HUES48 (cell line): Measurements from ENCODE around the gene TUFM.
"Not testable (repeated sequence)": the region's sequence is repeated elsewhere in the genome, so short reads cannot be mapped to it uniquely, and the experiment has no call there.

ENCODE experiments used
- H3K27ac ChIP-seq: one replicate; pipeline ENCODE4 v1.7.0; 2013; ENCODE audit warnings: low read depth, low read length, inconsistent platforms
- H3K27me3 ChIP-seq: 2 replicates; pipeline ENCODE4 v1.6.1; 2013; ENCODE audit warnings: mild to moderate bottlenecking, low read length; ENCODE audit not compliant: control insufficient read depth, insufficient read depth
- H3K36me3 ChIP-seq: 2 replicates; pipeline ENCODE4 v1.6.1; 2013; ENCODE audit warnings: low read length; ENCODE audit not compliant: control insufficient read depth, insufficient read depth
- H3K4me1 ChIP-seq: 2 replicates; pipeline ENCODE4 v1.6.1; 2013; ENCODE audit warnings: mild to moderate bottlenecking, low read length; ENCODE audit not compliant: control insufficient read depth, insufficient read depth
- H3K4me3 ChIP-seq: 2 replicates; pipeline ENCODE4 v1.5.1; 2013; ENCODE audit warnings: mild to moderate bottlenecking, low read depth, low read length
- H3K9ac ChIP-seq: 2 replicates; pipeline ENCODE4 v1.6.1; 2013; ENCODE audit warnings: mild to moderate bottlenecking, low read depth, low read length, moderate library complexity
- H3K9me3 ChIP-seq: 2 replicates; pipeline ENCODE4 v1.6.1; 2013; ENCODE audit warnings: low read length; ENCODE audit not compliant: control insufficient read depth, insufficient read depth

Gene TUFM

DNA sequence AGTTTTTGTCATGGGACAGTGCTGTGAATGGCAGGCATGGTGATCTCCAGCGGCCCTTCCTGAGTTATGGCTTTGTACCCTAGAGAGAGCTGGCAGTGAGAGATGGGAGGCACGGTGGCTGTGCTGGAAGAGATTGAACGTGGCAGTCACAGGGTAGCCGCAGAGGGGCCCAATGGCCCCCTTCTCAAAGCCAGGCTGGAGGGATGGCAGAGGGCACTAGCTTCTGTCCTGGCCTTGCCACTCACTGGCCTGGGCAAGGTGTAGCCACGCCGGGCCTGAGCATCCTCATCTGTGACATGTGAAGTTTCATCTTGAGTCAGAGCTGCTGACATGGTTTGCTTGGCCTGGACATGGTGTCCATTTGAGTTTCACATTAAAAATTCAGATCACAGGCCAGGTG, 28.3 kb upstream of the TUFM start:
- peaks cover 43% of the 10 kb centered on the region for H3K36me3 ChIP-seq
- peaks cover 6% of the 10 kb centered on the region; the same call in 1 of the 2 replicates for H3K4me1 ChIP-seq
- H3K9me3 ChIP-seq = no peaks in the 10 kb centered on the region
- H3K4me3 ChIP-seq = no peak overlapping the region
- H3K9ac ChIP-seq = no peak overlapping the region
- H3K27me3 ChIP-seq = no peaks in the 10 kb centered on the region
- H3K27ac ChIP-seq = no peak overlapping the region

DNA sequence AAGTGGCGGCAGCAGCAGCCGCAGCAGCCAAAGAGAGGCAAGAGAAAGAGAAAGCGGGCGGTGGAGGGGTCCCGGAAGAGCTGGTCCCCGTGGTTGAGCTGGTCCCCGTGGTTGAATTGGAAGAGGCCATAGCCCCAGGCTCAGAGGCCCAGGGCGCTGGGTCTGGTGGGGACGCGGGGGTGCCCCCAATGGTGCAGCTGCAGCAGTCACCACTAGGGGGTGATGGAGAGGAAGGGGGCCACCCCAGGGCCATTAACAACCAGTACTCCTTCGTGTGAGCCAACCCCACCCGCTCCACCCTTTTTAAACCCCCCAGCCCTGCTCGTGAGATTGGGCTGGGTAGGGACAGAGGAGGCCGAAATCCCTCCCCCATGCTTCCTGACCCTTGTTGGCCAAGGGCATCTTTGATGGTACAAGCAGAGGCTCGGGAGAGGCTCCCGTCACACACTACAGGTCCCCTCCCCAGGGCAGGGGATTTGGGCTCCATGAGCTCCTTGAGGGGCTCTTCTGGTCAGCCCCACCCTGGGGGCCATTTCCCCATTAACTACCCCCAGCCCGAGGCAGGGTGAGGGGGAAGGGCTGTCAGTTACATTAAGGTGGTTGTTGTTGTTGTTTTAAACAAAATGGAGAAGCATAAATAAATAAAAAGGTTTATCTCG, 27.5 kb upstream of the TUFM start:
- Histone ChIP-seq H3K27me3 (no peaks in the 10 kb centered on the region), H3K27ac (no peak overlapping the region), H3K9me3 (no peaks in the 10 kb centered on the region), H3K36me3 (peaks cover 50% of the 10 kb centered on the region), H3K4me3 (no peak overlapping the region), H3K9ac (no peak overlapping the region), H3K4me1 (peaks cover 6% of the 10 kb centered on the region; the same call in 1 of the 2 replicates)

- no peak overlapping the region for H3K9ac ChIP-seq
- H3K4me1 ChIP-seq = peaks cover 6% of the 10 kb centered on the region; the same call in 1 of the 2 replicates
- H3K27ac ChIP-seq = no peak overlapping the region
- no peaks in the 10 kb centered on the region for H3K27me3 ChIP-seq
- no peaks in the 10 kb centered on the region for H3K9me3 ChIP-seq
- H3K36me3 ChIP-seq = peaks cover 56% of the 10 kb centered on the region
- no peak overlapping the region for H3K4me3 ChIP-seq
These were observed 26.8 kb upstream of the TUFM start for GRCh38 chr16:28872952-28873351.

DNA sequence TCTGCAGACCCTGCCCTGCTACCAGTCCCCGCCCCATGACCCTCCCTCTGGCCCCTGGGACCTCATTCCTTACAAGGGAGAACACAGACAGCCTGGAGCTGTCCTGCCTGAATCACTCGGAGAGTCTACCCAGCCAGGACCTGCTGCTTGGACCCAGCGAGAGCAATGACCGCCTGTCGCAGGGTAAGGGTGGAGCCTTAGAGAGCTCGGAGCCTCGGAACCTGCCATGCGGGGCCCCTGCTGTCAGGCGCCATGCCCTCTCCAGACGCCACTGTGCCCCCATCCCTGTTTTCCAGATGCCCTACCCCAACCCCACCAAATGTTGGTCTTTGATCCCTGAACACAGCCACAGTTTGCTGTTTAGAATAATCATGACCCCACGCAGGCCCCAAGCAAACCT, 23.1 kb upstream of the TUFM start:
- Histone ChIP-seq H3K4me1 (peaks cover 11% of the 10 kb centered on the region; the same call in 1 of the 2 replicates), H3K27me3 (no peaks in the 10 kb centered on the region), H3K27ac (no peak overlapping the region), H3K9ac (no peak overlapping the region), H3K36me3 (peaks cover 66% of the 10 kb centered on the region), H3K9me3 (no peaks in the 10 kb centered on the region), H3K4me3 (no peak overlapping the region)

DNA sequence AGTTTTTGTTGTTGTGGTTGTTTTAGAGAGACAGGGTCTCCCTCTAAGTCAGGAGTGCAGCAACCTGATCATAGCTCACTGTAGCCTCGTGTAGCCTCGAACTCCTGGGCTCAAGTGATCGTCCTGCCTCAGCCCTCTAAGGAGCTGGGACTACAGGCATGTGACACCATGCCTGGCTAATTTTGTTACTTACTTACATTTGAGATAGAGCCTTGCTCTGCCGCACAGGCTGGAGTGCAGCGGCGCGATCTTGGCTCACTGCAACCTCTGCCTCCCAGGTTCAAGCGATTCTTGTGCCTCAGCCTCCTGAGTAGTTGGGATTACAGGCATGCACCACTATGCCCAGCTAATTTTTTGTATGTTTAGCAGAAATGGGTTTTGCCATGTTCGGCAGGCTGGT, 21.5 kb upstream of the TUFM start:
- H3K36me3 ChIP-seq = peaks cover 57% of the 10 kb centered on the region

DNA sequence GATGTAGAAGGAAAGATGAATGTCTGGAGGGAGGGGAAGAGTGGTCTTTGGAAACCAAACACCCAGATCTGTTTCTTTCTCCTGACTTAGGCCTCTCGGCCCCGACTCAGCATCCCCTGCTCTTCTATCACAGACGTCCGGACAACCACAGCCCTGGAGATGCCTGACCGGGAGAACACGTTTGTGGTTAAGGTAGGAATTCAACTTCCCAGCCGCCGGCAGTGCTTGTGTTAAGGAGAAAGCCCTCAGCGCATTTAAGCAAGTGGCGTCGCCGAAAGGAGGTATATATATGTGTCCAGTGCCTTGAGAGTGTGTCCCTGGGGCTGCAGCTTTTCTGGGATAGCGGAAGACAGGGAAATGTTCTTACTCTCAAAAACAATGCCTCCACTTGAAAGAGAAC, 21.1 kb upstream of the TUFM start:
- no peaks in the 10 kb centered on the region for H3K27me3 ChIP-seq
- no peaks in the 10 kb centered on the region for H3K9me3 ChIP-seq
- H3K27ac ChIP-seq = no peak overlapping the region
- no peak overlapping the region for H3K4me3 ChIP-seq
- H3K9ac ChIP-seq = no peak overlapping the region
- peaks cover 11% of the 10 kb centered on the region; the same call in 1 of the 2 replicates for H3K4me1 ChIP-seq
- H3K36me3 ChIP-seq = peaks cover 54% of the 10 kb centered on the region

More for the DNA sequence above, 21.5 kb upstream of the TUFM start:
- not testable (repeated sequence) for H3K4me3 ChIP-seq, H3K9ac ChIP-seq, H3K27ac ChIP-seq, H3K27me3 ChIP-seq, H3K9me3 ChIP-seq
- peaks cover 11% of the 10 kb centered on the region; the same call in 1 of the 2 replicates for H3K4me1 ChIP-seq

DNA sequence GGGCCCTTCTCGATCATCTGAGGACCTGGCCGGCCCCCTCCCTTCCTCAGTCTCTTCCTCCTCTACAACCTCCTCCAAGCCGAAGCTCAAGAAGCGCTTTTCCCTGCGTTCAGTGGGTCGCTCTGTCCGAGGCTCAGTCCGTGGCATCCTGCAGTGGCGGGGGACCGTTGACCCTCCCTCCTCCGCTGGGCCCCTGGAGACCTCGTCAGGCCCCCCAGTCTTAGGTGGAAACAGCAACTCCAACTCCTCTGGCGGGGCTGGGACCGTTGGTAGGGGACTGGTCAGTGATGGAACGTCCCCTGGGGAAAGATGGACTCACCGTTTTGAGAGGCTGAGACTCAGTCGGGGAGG, 20.3 kb upstream of the TUFM start:
- no peaks in the 10 kb centered on the region for H3K9me3 ChIP-seq
- no peak overlapping the region for H3K9ac ChIP-seq
- no peak overlapping the region for H3K27ac ChIP-seq
- no peak overlapping the region for H3K4me3 ChIP-seq
- no peaks in the 10 kb centered on the region for H3K27me3 ChIP-seq
- peaks cover 46% of the 10 kb centered on the region for H3K36me3 ChIP-seq
- H3K4me1 ChIP-seq = peaks cover 11% of the 10 kb centered on the region; the same call in 1 of the 2 replicates

DNA sequence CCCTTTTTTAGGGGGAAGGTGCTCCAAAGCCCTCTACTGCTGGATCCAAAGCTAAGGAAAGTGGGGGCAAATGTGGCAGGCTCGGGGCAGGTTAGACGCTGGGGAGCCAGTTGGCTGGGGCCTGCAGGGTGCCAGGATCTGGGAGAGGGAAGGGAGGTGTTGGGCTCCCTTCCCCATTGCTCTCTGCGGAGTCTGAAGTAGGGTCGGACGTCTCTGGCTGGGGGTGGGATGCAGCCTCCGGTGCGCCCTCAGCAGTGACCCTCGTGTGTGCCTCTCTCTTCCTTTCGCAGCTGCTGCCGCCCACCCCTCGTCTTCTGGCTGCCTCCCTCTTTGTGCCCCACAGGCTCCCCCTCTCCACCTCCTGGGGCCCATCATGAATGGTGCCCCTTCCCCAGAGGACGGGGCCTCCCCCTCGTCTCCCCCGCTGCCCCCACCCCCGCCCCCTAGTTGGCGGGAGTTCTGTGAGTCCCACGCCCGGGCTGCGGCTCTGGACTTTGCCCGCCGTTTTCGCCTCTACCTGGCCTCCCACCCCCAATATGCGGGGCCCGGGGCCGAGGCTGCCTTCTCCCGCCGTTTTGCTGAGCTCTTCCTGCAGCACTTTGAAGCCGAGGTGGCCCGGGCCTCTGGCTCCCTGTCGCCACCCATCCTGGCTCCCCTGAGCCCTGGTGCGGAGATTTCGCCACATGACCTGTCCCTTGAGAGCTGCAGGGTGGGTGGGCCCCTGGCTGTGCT, 19.7 kb upstream of the TUFM start:
- no peaks in the 10 kb centered on the region for H3K27me3 ChIP-seq
- H3K9ac ChIP-seq = no peak overlapping the region

GRCh38 chr16:28865001-28865688, 19.0 kb upstream of the TUFM start:
- Histone ChIP-seq H3K4me3 (peak overlapping the region; percentile 88), H3K4me1 (peaks cover 11% of the 10 kb centered on the region; the same call in 1 of the 2 replicates), H3K27me3 (no peaks in the 10 kb centered on the region), H3K36me3 (peaks cover 34% of the 10 kb centered on the region), H3K27ac (no peak overlapping the region), H3K9ac (no peak overlapping the region), H3K9me3 (no peaks in the 10 kb centered on the region)

More for the DNA sequence above, 19.7 kb upstream of the TUFM start:
- no peak overlapping the region for H3K4me3 ChIP-seq
- H3K4me1 ChIP-seq = peaks cover 11% of the 10 kb centered on the region; the same call in 1 of the 2 replicates
- H3K9me3 ChIP-seq = no peaks in the 10 kb centered on the region
- no peak overlapping the region for H3K27ac ChIP-seq
- H3K36me3 ChIP-seq = peaks cover 41% of the 10 kb centered on the region

GRCh38 chr16:28863929-28864793, 18.0 kb upstream of the TUFM start:
- no peaks in the 10 kb centered on the region for H3K27me3 ChIP-seq
- H3K9me3 ChIP-seq = no peaks in the 10 kb centered on the region
- peaks cover 24% of the 10 kb centered on the region for H3K36me3 ChIP-seq
- H3K4me1 ChIP-seq = peaks cover 11% of the 10 kb centered on the region; the same call in 1 of the 2 replicates
- H3K4me3 ChIP-seq = peak overlapping the region; percentile 88
- H3K27ac ChIP-seq = peak overlapping the region; percentile 100
- peak overlapping the region; percentile 96 for H3K9ac ChIP-seq
